HG03103 (cell line): Measurements from ENCODE around the gene WTAP.
"Not testable (repeated sequence)": the region's sequence is repeated elsewhere in the genome, so short reads cannot be mapped to it uniquely, and the experiment has no call there.

Experiments used
- ATAC-seq: cut with Tn5 transposase; IDR thresholded peaks from one replicate; pipeline ENCODE4 v1.9.1; 2021; ENCODE audit warnings: low read depth; ENCODE audit not compliant: unreplicated experiment

WTAP gene

DNA sequence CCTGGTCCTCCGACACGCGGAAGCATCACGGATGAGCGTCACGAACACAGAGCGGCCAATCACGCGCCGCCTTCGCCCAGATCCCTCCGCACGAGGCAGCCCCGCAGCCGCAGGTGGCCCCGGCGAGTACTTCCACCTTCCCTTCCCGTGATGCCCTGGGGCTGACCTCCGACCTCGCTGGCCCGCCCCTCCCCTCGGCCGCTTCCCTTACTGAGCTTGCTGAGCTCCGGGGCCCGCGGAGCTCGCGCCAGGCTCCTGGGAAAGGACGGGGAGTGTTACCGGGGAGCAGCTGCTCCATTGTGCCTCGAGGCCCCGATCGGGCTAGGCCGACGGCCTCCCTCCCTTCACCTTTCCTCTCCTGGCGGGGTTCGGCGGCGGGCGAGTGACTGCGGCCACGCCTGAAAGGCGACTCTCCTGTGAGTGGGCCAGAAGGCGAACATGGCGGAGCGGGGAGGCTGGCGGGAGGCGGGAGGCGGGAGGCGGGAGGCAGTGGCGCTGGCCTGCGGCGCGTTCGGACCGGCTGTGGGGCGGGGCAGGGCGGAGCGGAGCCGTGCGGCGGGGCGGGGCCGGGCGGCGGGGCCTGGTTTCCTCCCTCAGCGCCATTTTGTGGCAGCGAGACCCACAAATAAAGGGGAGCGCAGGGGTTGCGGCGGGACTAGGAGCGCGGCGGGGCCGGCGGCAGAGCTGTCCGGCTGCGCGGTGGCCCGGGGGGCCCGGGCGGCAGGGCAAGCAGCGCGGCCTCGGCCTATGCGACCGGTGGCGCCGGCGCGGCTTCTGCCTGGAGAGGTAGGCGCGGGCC is at the start of gene WTAP:
Gene WTAP, plus strand, starts transcription at position 589 of the 799 bp plus-strand sequence. CDS start 8,760 bp downstream, outside the sequence.
- ATAC-seq = peak; percentile 70

DNA sequence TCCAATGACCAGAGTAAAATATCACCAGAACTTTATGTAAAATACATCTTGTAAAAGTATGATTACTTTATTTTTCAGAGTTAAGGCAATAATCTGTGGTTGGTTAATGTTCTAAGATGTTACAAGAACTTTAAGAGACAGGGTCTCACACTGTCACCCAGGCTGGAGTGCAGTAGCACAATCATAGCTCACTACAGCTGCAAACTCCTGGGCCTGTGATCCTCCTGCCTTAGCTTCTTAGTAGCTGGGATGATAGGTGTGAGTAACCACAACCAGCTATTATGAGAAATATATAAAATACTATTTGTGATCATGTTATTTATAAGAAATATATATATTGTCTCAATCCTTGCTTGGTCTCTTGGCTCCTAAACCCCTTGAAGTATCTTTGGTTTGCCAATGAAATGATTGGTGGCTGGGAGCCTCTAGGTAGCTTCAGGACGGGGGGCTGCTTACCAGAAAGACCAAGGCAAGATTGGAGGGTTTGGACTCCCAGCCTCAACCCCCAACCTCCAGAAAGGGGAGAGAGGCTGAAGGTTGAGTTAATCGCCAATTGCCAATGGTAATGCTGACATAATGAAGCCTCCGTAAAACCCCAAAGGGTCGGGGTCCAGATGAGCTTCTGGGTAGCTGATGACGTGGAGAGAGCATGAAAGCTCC is 49.7 kb upstream of the WTAP start:
- no peak for ATAC-seq

DNA sequence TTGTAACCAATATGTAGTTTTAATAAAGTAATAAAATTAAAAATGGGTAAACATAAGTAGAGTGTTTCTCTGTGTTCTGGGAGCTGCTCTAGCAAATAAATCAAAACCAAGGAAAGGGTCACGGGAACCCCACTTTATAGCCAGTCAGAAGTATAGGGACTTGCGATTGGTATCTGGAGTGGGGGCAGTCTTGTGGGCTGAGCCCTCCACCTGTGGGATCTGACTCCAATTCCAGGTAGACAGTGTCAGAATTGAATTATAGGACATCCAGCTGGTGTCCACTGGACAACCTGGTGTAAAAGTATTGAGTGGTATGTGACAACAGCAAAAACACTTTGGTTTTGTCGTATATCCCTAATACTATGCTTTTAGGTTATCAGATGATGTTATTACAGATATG is 48.7 kb upstream of the WTAP start:
- no peak for ATAC-seq

DNA sequence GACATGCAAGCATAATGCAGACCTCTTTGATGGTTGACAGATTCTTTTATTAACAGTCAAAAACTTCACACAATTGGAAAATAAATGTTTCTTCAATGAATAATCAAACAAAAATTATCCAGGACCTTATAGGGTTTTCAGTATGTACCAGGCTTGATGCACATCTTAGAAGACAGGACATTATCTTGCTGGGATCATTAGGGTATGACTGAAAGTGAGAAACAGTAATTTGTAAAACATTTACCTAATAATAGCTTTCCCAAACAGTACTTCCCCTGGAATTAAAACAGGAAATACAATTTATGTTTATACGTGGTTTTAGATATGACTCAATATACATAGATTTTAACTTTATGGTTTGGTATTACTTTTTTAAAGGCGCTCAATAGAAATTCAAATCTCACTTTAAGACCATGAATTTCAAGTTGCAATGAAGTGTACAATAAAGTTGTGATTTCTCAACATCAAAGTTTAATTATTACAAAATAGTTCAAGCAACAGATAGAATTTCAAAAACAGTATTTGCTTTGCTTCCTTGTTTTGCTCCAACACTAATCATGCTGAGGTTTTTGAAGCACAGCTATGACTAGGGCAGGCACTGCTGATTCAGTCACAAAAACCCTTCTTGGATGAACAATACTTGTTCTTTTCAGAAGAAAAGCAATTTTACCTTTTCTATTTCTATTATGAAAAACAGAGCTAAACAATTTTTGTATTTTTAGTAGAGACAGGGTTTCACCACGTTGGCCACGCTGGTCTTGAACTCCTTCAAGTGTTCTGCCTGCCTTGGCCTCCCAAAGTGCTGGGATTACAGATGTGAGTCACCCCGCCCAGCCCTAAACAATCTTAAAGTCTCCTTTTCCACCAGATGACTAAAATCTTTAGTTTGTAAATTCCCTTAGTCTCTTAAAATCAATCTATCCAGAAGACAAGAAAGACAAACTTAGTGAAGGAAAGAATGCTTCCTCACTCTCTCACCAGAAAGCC is 47.9 kb upstream of the WTAP start:
- no peak for ATAC-seq

DNA sequence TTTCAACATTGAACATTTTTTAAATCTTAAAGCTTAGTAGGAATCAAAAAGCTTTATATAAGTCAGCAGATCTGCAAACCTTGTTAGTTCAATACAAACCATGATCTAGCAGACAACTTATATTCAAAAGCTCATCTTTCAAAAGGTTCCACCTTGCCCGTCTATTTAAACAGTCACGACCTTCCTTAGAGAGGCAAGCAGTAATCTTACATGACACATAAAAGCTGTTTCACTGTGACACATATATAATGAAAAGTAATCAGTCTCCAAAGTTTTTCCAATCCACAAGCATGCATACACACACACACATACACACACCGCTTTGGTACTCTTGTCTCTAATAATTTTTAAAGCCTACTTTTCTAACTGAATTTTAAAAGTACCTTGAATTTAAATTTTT is 47.2 kb upstream of the WTAP start:
- ATAC-seq = no peak

DNA sequence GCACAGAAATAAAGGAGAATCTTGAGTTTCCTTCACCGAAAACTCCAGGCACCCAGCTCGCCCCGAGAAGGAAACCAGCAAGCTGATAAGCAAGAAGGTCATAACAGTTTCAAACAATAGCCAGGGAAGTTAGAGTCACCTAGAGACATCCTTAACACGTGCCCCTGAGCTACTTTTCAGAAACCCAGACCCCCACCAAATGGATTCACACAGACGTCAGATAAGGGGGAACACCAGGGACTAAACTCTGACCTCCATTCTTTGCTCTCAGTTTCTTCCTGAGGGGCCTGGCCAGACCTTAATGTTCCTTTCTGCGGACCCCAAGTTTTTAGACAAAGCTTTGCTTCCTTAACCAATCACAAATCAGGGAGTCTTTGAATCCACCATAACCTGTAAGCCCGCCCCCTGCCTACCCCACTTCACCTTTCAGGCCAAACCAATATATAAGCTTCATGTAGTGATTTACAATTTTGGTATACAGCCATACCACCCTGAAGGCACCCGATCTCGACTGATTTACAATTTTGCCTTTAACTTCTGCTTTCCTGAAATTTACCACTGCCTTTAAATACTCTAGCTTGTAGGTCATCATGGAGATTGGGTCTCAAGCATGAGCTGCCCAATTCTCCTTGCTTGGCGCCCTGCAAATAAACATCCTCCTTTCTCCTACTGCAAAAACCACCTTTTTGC is 46.0 kb upstream of the WTAP start:
- no peak for ATAC-seq

DNA sequence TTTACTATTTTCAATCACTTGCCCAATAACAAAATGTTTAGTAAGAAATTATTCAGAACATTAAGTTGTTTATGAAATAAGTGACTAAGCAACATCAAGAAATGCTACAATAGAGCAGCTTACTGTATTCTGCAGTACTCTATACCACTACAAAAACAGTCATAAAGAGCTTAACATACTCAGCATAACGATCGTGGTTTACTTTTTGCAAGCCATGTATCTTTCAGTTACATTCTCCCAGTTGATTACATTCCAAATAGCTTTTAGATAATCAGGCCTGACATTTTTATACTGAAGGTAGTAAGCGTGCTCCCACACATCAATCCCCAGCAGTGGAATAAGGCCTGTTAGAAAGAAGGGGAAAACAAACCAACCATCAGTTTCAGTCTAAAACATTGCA is 45.0 kb upstream of the WTAP start:
- ATAC-seq = no peak

DNA sequence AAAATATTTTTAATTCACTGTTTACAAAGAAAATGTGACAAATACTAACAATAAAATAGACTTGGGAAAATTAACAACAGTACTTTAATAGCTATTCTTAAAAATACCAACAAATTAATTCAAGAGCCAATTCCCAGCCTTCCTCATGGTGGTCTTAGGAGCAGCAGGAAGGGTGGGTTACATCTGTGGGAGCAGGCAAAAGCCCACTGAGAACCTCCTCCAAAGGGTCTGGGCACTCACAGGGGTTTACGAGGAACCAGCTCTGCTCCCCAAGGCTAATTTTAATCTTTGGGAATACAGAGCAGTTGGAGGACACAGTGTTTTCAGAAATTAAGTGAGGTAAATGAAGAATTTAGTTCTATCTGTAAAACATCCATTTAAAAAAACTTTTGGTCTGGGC is 44.5 kb upstream of the WTAP start:
- no peak for ATAC-seq

DNA sequence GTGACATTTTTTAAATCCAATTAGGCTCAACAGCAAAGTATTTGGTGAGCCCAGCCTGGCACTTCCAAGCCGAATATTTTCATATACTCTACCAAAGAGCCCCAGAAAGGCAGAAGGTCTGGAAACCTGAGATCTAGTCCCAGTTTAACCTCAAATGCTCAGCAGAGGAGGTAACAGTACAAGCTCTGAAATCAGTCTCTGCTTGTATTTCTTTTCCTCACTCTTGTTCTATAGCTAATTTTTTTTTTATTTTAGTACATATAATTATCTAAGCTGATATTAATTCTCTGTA is 43.3 kb upstream of the WTAP start:
- no peak for ATAC-seq

DNA sequence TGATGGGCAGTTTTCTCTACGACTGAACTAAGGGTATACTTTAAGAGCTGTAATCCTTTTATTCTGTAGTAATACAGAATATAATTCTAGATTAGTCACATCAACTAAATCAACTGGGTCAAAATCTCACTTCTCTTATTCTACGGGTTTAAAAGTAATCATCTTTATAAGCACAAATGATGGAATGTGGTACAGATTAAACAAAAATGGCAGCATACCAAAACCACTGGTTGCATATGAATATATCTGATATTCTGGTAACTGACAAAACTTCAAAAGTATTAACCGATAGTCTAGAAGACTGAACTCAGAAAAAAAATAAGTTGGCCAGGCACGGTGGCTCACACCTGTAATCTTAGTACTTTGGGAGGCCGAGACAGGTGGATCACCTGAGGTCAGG is 41.3 kb upstream of the WTAP start:
- no peak for ATAC-seq

DNA sequence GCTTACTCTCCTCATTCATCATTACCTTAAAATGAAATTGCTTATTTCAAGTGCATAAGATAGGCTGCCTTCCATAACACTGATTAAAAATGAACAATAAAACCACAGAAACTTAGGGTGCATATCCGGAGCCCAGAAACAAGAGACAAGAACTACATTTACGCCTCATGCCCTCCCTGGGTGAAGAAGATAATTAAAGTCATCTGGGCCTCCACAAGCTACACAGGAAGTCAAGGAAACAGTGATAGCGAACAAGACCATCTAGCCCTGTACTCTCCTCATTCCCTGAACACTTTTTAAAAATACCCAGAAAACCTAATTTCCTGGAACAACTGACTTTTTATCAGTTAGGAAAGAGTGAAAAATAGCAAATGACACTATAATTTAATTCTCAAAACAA is 40.6 kb upstream of the WTAP start:
- no peak for ATAC-seq

DNA sequence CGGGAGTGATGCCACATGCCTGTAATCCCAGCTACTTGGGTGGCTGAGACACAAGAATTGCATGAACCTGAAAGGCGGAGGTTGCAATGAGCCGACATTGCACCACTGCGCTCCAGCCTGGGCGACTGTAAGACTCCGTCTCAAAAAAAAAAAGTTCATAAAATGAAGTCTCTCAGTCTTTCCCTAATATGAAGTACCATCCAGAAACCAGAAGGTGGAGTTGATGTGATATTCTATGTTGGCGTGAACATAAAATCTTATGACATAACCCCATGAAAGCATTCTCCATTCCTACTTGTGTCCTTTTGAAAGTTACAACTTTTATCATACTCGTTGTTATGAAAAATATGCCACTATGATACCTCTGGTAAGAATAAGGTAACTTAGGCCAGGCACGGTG is 40.0 kb upstream of the WTAP start:
- no peak for ATAC-seq

DNA sequence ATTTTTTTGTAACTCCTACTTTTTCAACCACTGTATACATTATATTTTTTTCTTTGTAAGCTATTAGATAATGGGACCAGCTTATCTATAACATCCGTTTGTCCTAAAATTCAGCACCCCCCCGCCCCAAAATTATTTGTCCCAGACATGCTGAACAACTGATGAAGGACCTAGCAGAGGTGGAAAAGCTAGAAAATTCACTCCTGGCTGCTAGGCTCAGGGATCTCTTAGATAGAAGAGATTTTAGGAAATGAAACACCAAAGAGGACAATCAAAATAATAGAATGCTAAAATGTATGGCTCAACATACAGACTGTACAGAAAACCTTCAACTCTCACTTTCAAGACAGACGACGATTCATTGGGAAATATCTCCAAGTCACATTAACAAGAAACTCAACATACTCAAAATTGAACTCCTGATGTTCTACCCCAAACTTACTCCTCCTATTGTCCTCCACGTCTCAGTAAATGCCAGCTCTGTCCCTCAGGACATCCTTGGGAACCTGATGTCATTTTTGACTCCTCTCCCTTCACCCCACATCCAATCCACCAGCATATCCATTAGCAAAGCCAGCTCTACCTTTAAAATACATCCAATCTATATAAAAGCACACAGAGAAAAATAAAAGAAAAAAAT is 38.9 kb upstream of the WTAP start:
- no peak for ATAC-seq

DNA sequence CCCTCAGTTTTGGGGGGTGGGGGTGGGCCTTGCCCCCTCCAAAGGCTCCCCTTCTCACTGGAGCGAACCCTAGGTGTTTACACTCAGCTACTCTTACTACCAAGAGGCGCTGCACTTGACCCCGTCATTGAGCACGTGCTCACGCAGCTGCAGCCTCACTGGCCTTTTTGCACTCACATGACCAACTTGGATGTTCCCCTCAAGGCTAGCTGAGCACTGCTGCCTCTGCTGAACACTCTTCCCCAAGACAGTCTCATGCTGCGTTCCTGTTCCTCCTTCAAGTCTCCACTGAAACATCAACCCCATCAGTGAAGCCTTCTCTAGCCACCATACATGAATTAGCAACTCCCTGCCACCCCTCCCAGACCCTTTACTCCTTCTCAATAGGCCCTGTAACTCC is 38.3 kb upstream of the WTAP start:
- ATAC-seq = no peak

DNA sequence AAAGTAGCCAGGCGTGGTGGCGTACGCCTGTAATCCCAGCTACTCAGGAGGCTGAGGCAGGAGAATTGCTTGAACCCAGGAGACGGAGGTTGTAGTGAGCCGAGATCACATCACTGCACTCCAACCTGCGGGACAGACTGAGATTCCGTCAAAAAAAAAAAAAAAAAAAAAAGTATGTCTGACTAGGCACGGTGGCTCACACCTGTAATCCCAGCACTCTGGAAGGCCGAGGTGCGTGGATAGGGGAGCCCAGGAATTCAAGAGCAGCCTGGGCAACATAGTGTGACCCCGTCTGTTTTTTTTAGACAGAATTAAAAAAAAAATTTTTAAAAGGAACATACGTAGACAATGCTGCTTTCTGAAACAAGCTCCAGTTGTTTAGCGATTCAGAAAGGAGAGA is 37.2 kb upstream of the WTAP start:
- not testable (repeated sequence) for ATAC-seq

DNA sequence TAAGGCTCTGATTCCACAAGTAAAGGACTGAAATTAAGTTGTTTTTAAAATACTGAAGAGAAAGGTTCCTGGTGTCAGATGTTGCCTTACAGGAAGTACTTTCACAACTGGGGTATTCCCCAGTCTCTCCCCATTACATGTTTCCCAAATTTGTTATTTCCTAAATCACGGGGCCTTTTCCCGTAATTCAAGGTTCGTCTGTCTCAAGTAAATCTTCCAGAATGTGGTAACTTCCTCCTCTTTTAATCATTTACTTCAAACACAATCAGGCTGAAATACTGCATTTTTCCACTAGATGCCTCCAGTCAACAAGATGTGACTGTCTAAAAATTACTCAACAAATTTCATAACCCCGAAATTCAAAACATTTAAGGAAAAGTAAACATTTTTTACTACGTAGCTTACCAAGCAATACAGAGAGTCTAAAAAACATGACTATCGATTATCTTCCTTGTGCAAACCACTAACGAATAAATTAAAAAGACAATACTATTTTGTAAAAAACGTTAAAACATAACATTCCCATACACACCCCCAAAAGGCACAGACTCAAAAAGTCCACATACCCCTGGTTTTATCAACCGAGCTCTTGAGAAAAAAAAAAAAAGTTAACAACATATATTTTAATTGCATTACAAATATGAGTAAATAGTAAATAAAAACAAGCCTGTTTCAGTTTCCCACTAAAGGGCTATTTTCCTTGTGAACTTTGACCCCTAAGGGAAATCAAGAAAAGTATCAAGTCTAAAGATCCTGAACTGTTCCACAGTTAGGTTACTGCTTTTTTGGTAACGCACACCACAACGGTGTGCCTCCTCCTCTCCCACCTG is 36.0 kb upstream of the WTAP start:
- ATAC-seq = no peak

DNA sequence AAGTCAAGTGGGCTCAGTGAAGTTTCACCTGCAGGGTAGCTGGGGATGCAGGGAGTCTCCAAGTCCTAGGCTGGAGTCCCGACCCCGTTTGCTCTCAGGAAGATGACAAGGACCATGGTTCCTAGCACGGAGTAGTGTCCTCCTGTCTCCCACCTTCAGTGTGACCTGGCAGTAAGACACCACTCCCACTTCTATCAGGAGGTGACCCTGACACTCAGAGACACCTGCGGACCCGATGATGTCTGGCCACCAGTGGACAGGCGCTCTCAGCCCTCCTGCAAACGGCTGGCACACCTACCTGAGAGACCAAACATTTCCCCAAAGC is 35.4 kb upstream of the WTAP start:
- no peak for ATAC-seq

DNA sequence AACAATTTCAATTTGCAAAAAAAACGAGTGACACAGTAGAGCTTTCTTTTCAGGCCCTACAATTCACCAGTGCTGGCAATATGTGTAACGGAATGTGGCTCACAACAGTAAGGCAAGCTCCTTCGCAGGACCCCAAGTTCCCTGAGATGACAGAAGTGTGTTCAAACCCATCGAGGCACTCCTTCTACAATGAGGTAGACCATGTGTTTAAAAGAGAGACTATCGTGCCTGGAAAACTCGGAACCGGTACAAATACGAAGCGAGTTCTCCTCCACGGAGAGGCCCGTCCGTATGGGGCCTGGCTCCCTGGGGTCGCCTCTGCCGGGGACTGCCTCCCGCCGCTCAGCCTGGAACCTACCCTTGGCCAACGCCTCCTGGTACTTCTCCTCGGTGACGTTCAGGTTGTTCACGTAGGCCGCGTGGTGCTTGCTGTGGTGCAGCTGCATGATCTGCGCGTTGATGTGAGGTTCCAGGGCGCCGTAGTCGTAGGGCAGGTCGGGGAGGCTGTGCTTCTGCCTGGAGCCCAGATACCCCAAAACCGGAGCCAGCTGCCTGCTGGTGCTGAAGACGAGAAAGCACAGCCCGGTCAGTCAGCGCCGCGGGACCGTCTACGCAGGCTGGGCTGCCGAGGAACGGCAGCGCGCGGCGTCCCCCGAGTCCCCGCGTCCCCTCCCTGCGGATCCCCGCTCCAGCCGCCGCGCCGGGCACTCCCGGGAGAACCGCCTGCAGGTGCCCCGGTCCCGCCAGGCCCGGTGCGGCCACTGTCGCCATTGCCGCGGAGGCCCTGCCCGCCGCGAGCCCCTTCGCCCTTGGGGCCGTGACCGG is 34.8 kb upstream of the WTAP start:
- ATAC-seq = peak; percentile 32
